Measurements from ENCODE around the gene MICAL2.

Gene MICAL2

DNA sequence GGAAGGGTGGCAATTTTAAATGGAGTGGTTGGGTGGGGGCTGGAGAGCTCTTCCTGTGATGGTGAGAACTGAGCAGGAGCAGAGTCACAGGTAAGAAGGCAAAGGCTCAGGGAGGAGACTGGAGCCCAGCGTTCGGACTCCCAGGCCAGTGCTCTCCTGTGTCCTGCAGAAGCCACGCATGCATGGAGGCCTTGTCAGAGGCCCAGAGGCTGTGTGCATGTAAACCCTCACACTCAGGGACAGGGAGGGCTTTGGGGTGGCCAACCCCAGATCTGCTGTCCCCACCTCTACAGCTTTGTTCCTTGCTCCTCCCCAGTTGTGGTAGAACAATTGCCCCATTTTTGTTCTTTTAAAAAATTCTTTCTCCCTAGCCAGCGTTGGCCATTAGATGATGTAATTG, 136.6 kb downstream of the MICAL2 start:
- H2BK5ac ChIP-seq (ENCODE audit: low read depth, low read length, poor library complexity) = no peak overlapping the region
- no peaks in the 10 kb centered on the region for H3K79me2 ChIP-seq (ENCODE audit: control insufficient read depth, insufficient read depth, low read length, poor library complexity)
- H4K8ac ChIP-seq (ENCODE audit: low read depth, low read length) = no peak overlapping the region
- H3K9me3 ChIP-seq (ENCODE audit: insufficient read depth, low read depth, low read length) = no peaks in the 10 kb centered on the region
- no peak overlapping the region for H3K27ac ChIP-seq (ENCODE audit: low read depth, low read length)
- H3K79me1 ChIP-seq (ENCODE audit: low read length) = peaks cover 1% of the 10 kb centered on the region
- peaks cover 0 to 9% of the 10 kb centered on the region in 2 experiments for H3K36me3 ChIP-seq (ENCODE audit: control insufficient read depth in 1 of 2, insufficient read depth in 2 of 2, low read length in 2 of 2)
- no peak overlapping the region for H2BK12ac ChIP-seq (ENCODE audit: low read length)
- no peak overlapping the region for H2BK120ac ChIP-seq (ENCODE audit: insufficient read depth, low read length, poor library complexity)
- H3K23ac ChIP-seq (ENCODE audit: low read length) = no peak overlapping the region
- H3K4me1 ChIP-seq (ENCODE audit: control insufficient read depth in 1 of 2, insufficient read depth in 2 of 2, low read length in 2 of 2) = peaks cover 11 to 26% of the 10 kb centered on the region in 2 experiments
- H3K9ac ChIP-seq (ENCODE audit: low read length) = no peak overlapping the region
- no peak overlapping the region for H4K91ac ChIP-seq (ENCODE audit: low read depth, low read length)
- DNase-seq = no peak
- no peak overlapping the region for H3K14ac ChIP-seq (ENCODE audit: low read length)
- H2AFZ ChIP-seq (ENCODE audit: insufficient read depth, low read length, poor library complexity) = no peak overlapping the region
- no CpG with 5 or more reads among the region's 4 CpGs for WGBS (ENCODE audit: extremely low coverage, insufficient coverage, insufficient read length)
- no peak overlapping the region for H3K4me2 ChIP-seq (ENCODE audit: low read length)
- no peaks in the 10 kb centered on the region for H3K27me3 ChIP-seq (ENCODE audit: insufficient read depth, low read length)
- no peak overlapping the region for H3K18ac ChIP-seq (ENCODE audit: low read length)
- no peak overlapping the region for H2AK5ac ChIP-seq (ENCODE audit: low read length)
- H3K4me3 ChIP-seq (ENCODE audit: low read depth, low read length) = no peak overlapping the region
- H4K12ac ChIP-seq (ENCODE audit: low read depth, low read length) = no peak overlapping the region
- H3K4ac ChIP-seq (ENCODE audit: low read depth, low read length) = no peak overlapping the region

DNA sequence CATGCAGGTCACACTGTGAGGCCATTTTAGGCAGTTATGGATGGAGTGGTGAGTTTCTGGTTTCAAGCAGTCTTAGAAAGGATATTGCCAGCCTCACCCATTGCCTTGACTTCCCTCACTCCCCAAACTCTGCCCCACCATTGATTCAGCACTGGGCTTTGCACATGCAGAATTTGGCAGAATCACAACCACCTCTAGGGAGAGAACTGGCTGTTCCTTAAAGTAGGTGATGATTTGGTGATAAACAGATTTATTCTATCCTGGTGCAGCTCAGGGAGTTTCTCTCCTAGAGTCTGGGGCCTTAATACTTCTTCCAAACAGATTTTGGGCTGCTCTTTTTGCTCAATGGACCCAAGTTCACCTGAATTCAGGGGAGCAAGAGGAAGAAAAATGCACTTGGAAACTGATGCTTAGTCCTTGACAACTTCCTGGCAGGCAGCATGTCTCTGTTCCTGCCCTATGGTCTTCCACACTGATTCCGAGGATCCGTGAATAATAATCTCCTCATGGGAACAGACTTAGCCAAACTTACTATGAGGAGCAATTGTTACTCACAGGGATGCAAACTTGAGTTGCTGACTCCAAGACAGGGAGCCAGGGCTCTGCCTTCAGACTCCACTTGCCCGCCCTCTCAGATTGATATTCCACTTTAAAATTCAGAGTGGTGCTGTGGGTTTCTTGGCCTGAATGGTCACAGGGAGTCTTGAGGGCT, 137.3 kb downstream of the MICAL2 start:
- H2BK12ac ChIP-seq (ENCODE audit: low read length) = no peak overlapping the region
- no peak overlapping the region for H4K8ac ChIP-seq (ENCODE audit: low read depth, low read length)
- H4K91ac ChIP-seq (ENCODE audit: low read depth, low read length) = no peak overlapping the region
- H3K36me3 ChIP-seq (ENCODE audit: control insufficient read depth in 1 of 2, insufficient read depth in 2 of 2, low read length in 2 of 2) = peaks cover 0 to 9% of the 10 kb centered on the region in 2 experiments
- no peak overlapping the region for H4K12ac ChIP-seq (ENCODE audit: low read depth, low read length)
- H2AK5ac ChIP-seq (ENCODE audit: low read length) = no peak overlapping the region
- H3K4me1 ChIP-seq (ENCODE audit: control insufficient read depth in 1 of 2, insufficient read depth in 2 of 2, low read length in 2 of 2) = peaks cover 7 to 19% of the 10 kb centered on the region in 2 experiments
- no peak overlapping the region for H2BK5ac ChIP-seq (ENCODE audit: low read depth, low read length, poor library complexity)
- H3K14ac ChIP-seq (ENCODE audit: low read length) = no peak overlapping the region
- no peak overlapping the region for H3K9ac ChIP-seq (ENCODE audit: low read length)
- H3K27ac ChIP-seq (ENCODE audit: low read depth, low read length) = no peak overlapping the region
- H2BK120ac ChIP-seq (ENCODE audit: insufficient read depth, low read length, poor library complexity) = no peak overlapping the region
- no peaks in the 10 kb centered on the region for H3K79me1 ChIP-seq (ENCODE audit: low read length)
- H3K4me2 ChIP-seq (ENCODE audit: low read length) = no peak overlapping the region
- H3K18ac ChIP-seq (ENCODE audit: low read length) = no peak overlapping the region
- H3K4ac ChIP-seq (ENCODE audit: low read depth, low read length) = no peak overlapping the region
- no peaks in the 10 kb centered on the region for H3K79me2 ChIP-seq (ENCODE audit: control insufficient read depth, insufficient read depth, low read length, poor library complexity)
- no peak overlapping the region for H3K4me3 ChIP-seq (ENCODE audit: low read depth, low read length)
- no peak overlapping the region for H2AFZ ChIP-seq (ENCODE audit: insufficient read depth, low read length, poor library complexity)
- no peaks in the 10 kb centered on the region for H3K9me3 ChIP-seq (ENCODE audit: insufficient read depth, low read depth, low read length)
- WGBS (ENCODE audit: extremely low coverage, insufficient coverage, insufficient read length) = no CpG with 5 or more reads among the region's 3 CpGs
- H3K23ac ChIP-seq (ENCODE audit: low read length) = no peak overlapping the region
- no peaks in the 10 kb centered on the region for H3K27me3 ChIP-seq (ENCODE audit: insufficient read depth, low read length)
- no peak for DNase-seq

DNA sequence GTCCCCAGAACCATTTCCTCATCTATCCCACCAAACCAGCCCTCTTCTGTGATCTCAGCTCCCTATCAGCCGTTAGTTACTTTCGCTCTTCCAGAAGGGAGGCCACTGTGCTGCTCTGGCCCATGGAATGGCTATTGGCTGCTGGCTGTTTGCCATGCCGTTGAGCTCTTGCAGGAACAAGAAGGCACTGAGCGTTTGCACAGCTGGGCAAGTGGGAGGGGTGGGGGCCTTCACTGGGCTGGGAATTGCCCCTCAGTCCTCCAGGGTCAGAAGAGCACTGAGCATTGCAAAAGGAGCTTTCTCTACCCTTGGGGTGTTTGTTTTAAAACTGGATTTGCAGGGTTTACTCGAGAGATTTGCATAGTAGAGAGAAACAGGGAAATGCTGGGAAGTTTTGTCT, 137.9 kb downstream of the MICAL2 start:
- Histone ChIP-seq H3K14ac (ENCODE audit: low read length) (no peak overlapping the region), H3K27me3 (ENCODE audit: insufficient read depth, low read length) (no peaks in the 10 kb centered on the region), H3K4me3 (ENCODE audit: low read depth, low read length) (no peak overlapping the region), H3K4me2 (ENCODE audit: low read length) (no peak overlapping the region), H3K79me1 (ENCODE audit: low read length) (no peaks in the 10 kb centered on the region), H3K4ac (ENCODE audit: low read depth, low read length) (no peak overlapping the region), H4K8ac (ENCODE audit: low read depth, low read length) (no peak overlapping the region), H3K18ac (ENCODE audit: low read length) (no peak overlapping the region), H3K23ac (ENCODE audit: low read length) (no peak overlapping the region), H3K9me3 (ENCODE audit: insufficient read depth, low read depth, low read length) (no peaks in the 10 kb centered on the region), H3K4me1 (ENCODE audit: control insufficient read depth in 1 of 2, insufficient read depth in 2 of 2, low read length in 2 of 2) (peaks cover 7 to 19% of the 10 kb centered on the region in 2 experiments), H2AK5ac (ENCODE audit: low read length) (no peak overlapping the region), H2AFZ (ENCODE audit: insufficient read depth, low read length, poor library complexity) (no peak overlapping the region), H3K27ac (ENCODE audit: low read depth, low read length) (no peak overlapping the region), H3K79me2 (ENCODE audit: control insufficient read depth, insufficient read depth, low read length, poor library complexity) (no peaks in the 10 kb centered on the region), H3K9ac (ENCODE audit: low read length) (no peak overlapping the region), H2BK5ac (ENCODE audit: low read depth, low read length, poor library complexity) (no peak overlapping the region), H4K12ac (ENCODE audit: low read depth, low read length) (no peak overlapping the region), H4K91ac (ENCODE audit: low read depth, low read length) (no peak overlapping the region), H3K36me3 (ENCODE audit: control insufficient read depth in 1 of 2, insufficient read depth in 2 of 2, low read length in 2 of 2) (peaks cover 0 to 9% of the 10 kb centered on the region in 2 experiments), H2BK12ac (ENCODE audit: low read length) (no peak overlapping the region), H2BK120ac (ENCODE audit: insufficient read depth, low read length, poor library complexity) (no peak overlapping the region)
- peak in 1 of 2 donors; percentile 43 for DNase-seq
- no CpG with 5 or more reads among the region's 5 CpGs for WGBS (ENCODE audit: extremely low coverage, insufficient coverage, insufficient read length)

DNA sequence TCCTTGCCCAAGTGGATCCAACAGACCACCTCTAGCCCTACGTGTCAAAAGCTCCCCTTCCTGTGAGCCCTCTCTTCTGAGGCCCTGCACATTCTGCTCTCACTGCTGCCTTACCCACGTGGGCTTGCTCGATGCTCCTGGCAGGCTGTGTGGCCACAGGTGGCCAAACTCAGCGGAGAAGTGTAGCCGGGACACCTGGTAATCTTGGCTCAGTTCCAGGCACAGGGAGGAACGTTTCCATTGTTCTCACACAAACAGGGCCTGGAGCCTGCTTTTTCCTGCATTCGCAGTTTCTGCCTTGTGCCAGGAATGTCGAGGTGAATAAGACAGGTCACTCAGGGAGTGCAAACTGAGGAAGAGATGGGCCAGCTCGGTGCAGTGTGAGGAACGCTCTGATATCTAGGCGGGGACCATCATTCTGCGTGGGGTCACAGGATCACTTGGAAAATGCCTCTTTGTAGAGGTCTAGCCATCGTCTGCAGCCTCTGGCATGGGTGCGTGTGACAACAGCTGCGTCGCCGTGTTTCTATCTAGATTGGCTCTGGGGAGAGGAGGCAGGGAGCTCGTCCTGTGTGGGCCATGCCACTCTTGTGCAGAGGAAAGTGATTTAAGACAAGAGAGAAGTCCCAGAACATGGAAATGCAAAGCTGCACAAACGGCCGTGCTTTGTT, 139.3 kb downstream of the MICAL2 start:
- no peaks in the 10 kb centered on the region for H3K27me3 ChIP-seq (ENCODE audit: insufficient read depth, low read length)
- H3K4ac ChIP-seq (ENCODE audit: low read depth, low read length) = no peak overlapping the region
- H2BK12ac ChIP-seq (ENCODE audit: low read length) = no peak overlapping the region
- no peak overlapping the region for H3K27ac ChIP-seq (ENCODE audit: low read depth, low read length)
- no peak for DNase-seq
- peaks cover 7 to 19% of the 10 kb centered on the region in 2 experiments for H3K4me1 ChIP-seq (ENCODE audit: control insufficient read depth in 1 of 2, insufficient read depth in 2 of 2, low read length in 2 of 2)
- no peaks in the 10 kb centered on the region for H3K79me2 ChIP-seq (ENCODE audit: control insufficient read depth, insufficient read depth, low read length, poor library complexity)
- H4K91ac ChIP-seq (ENCODE audit: low read depth, low read length) = no peak overlapping the region
- no peaks in the 10 kb centered on the region for H3K79me1 ChIP-seq (ENCODE audit: low read length)
- no CpG with 5 or more reads among the region's 20 CpGs for WGBS (ENCODE audit: extremely low coverage, insufficient coverage, insufficient read length)
- no peak overlapping the region for H2AFZ ChIP-seq (ENCODE audit: insufficient read depth, low read length, poor library complexity)
- H3K9me3 ChIP-seq (ENCODE audit: insufficient read depth, low read depth, low read length) = no peaks in the 10 kb centered on the region
- no peak overlapping the region for H3K14ac ChIP-seq (ENCODE audit: low read length)
- H2AK5ac ChIP-seq (ENCODE audit: low read length) = no peak overlapping the region
- no peak overlapping the region for H2BK120ac ChIP-seq (ENCODE audit: insufficient read depth, low read length, poor library complexity)
- H3K23ac ChIP-seq (ENCODE audit: low read length) = no peak overlapping the region
- no peak overlapping the region for H4K8ac ChIP-seq (ENCODE audit: low read depth, low read length)
- no peak overlapping the region for H3K4me3 ChIP-seq (ENCODE audit: low read depth, low read length)
- H3K36me3 ChIP-seq (ENCODE audit: control insufficient read depth in 1 of 2, insufficient read depth in 2 of 2, low read length in 2 of 2) = peaks cover 0 to 12% of the 10 kb centered on the region in 2 experiments
- no peak overlapping the region for H3K4me2 ChIP-seq (ENCODE audit: low read length)
- H3K18ac ChIP-seq (ENCODE audit: low read length) = no peak overlapping the region
- H2BK5ac ChIP-seq (ENCODE audit: low read depth, low read length, poor library complexity) = no peak overlapping the region
- no peak overlapping the region for H4K12ac ChIP-seq (ENCODE audit: low read depth, low read length)
- no peak overlapping the region for H3K9ac ChIP-seq (ENCODE audit: low read length)

Measured in trophoblast cell (in vitro differentiated cells and primary cell).